SU-DHL-6 (cell line): Measurements from ENCODE around the gene MXI1.

Experiments used
- H2AFZ ChIP-seq: fragments of 200-600 bp; sonication (generic); 2 replicates; pipeline ENCODE4 v1.6.1; 2014; ENCODE audit warnings: low read depth, mild to moderate bottlenecking, moderate library complexity, mixed read lengths, antibody characterized with exemption, low read length; ENCODE audit not compliant: severe bottlenecking
- H3F3A ChIP-seq: fragments of 200-600 bp; shearing (Covaris generic); 2 replicates; pipeline ENCODE4 v1.6.0; 2016; ENCODE audit warnings: antibody characterized with exemption, mild to moderate bottlenecking; ENCODE audit not compliant: insufficient read depth
- H3K27ac ChIP-seq: fragments of 200-600 bp; sonication (generic); 2 replicates; pipeline ENCODE4 v1.5.1; 2016; ENCODE audit warnings: low read depth, mild to moderate bottlenecking, low read length, moderate library complexity, mixed read lengths
- H3K27me3 ChIP-seq: fragments of 200-600 bp; sonication (generic), shearing (Covaris generic); 2 replicates; pipeline ENCODE4 v1.6.0; 2014; ENCODE audit warnings: mild to moderate bottlenecking, low read length
- H3K36me3 ChIP-seq: fragments of 200-600 bp; sonication (generic); 2 replicates; pipeline ENCODE4 v1.6.1; 2014; ENCODE audit warnings: mild to moderate bottlenecking, low read length, mixed read lengths
- H3K4me2 ChIP-seq: fragments of 300-600, 200-600 bp; shearing (Covaris generic), sonication (generic); 2 replicates; pipeline ENCODE4 v1.6.0; 2014; ENCODE audit warnings: low read length, low read depth, mild to moderate bottlenecking; ENCODE audit not compliant: poor library complexity, severe bottlenecking
- H3K4me3 ChIP-seq: fragments of 200-600 bp; sonication (generic); 2 replicates; pipeline ENCODE4 v1.5.1; 2014; ENCODE audit warnings: antibody characterized with exemption, low read length, mild to moderate bottlenecking, mixed read lengths; ENCODE audit not compliant: insufficient read depth, poor library complexity, severe bottlenecking
- H3K79me2 ChIP-seq: fragments of 200-600 bp; sonication (generic); 2 replicates; pipeline ENCODE4 v1.6.1; 2014; ENCODE audit warnings: mild to moderate bottlenecking, low read length, moderate library complexity; ENCODE audit not compliant: insufficient read depth
- H3K9ac ChIP-seq: fragments of 200-600 bp; sonication (generic); 2 replicates; pipeline ENCODE4 v1.7.0; 2014; ENCODE audit warnings: mild to moderate bottlenecking, low read length
- H3K9me2 ChIP-seq: fragments of 200-600 bp; sonication (generic); replicated peaks from 2 replicates; pipeline ENCODE4 v1.6.1; 2014; ENCODE audit warnings: low read length; ENCODE audit not compliant: insufficient read depth
- H3K9me3 ChIP-seq: fragments of 200-600 bp; sonication (generic); 2 replicates; pipeline ENCODE4 v1.6.1; 2014; ENCODE audit warnings: low read length, mixed read lengths; ENCODE audit not compliant: insufficient read depth
- H4K20me1 ChIP-seq: fragments of 200-600 bp; sonication (generic); 2 replicates; pipeline ENCODE4 v1.6.1; 2014; ENCODE audit warnings: low read depth, mild to moderate bottlenecking, antibody characterized with exemption, low read length, moderate library complexity, mixed read lengths
- CTCF ChIP-seq: fragments of 200-600 bp; sonication (generic); IDR thresholded peaks from one replicate; pipeline ENCODE4 v1.5.1; 2017; ENCODE audit warnings: antibody characterized with exemption, mild to moderate bottlenecking, low read length, moderate library complexity; ENCODE audit not compliant: insufficient read depth, poor library complexity, severe bottlenecking
- EZH2phosphoT487 ChIP-seq: fragments of 200-600 bp; sonication (generic), shearing (Covaris generic); conservative IDR thresholded peaks from 2 replicates; pipeline ENCODE4 v1.6.1; 2018; ENCODE audit warnings: mild to moderate bottlenecking, antibody characterized with exemption, low read length, moderate library complexity, mixed read lengths

MXI1 gene

DNA sequence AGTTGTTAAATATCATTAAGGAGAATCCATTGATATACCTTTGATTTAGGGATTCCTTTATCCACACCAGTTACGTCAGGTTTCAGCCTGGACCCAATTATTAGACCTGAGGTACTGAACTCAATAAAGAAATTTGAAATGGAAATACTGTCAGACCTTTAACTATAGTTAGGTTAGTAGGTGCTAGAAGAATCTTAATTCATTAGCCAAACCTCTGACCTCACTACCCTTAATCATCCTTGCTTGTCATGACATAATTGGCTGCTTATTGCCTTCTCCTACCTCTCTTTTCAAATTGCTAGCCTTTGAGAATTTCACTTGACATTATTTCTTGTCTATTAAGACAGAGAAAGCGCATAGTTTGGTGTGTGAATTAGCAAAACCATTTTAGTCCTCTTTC is 70.2 kb downstream of the MXI1 start:
- H3K4me2 ChIP-seq: no peak overlapping the region

GRCh38 chr10:110278562-110279406 is 71.4 kb downstream of the MXI1 start:
- Histone ChIP-seq H3K9me3 (no peaks in the 10 kb centered on the region), H3K9me2 (no peaks in the 10 kb centered on the region), H3K79me2 (no peaks in the 10 kb centered on the region), H3K27ac (no peak overlapping the region), H3K4me3 (no peak overlapping the region), H3K9ac (no peak overlapping the region), H3K4me2 (no peak overlapping the region), H2AFZ (no peak overlapping the region), H4K20me1 (no peaks in the 10 kb centered on the region), H3K27me3 (no peaks in the 10 kb centered on the region), H3K36me3 (no peaks in the 10 kb centered on the region), H3F3A (peaks cover 15% of the 10 kb centered on the region; the same call in 1 of the 2 replicates)
- TF ChIP-seq CTCF: no peak
- TF ChIP-seq EZH2phosphoT487: no peak

More for the DNA sequence above, 70.2 kb downstream of the MXI1 start:
- Histone ChIP-seq H3K36me3 (no peaks in the 10 kb centered on the region), H2AFZ (no peak overlapping the region), H4K20me1 (no peaks in the 10 kb centered on the region), H3K79me2 (no peaks in the 10 kb centered on the region), H3F3A (peaks cover 15% of the 10 kb centered on the region; the same call in 1 of the 2 replicates), H3K4me3 (no peak overlapping the region), H3K27me3 (no peaks in the 10 kb centered on the region), H3K27ac (no peak overlapping the region), H3K9ac (no peak overlapping the region), H3K9me2 (no peaks in the 10 kb centered on the region), H3K9me3 (no peaks in the 10 kb centered on the region)
- no peak for TF ChIP-seq CTCF
- TF ChIP-seq EZH2phosphoT487: no peak

GRCh38 chr10:110279407-110279986 is 72.1 kb downstream of the MXI1 start:
- Histone ChIP-seq H3K9ac (no peak overlapping the region), H3K4me2 (no peak overlapping the region), H3K9me2 (no peaks in the 10 kb centered on the region), H3K27me3 (no peaks in the 10 kb centered on the region), H2AFZ (no peak overlapping the region), H3K9me3 (no peaks in the 10 kb centered on the region), H4K20me1 (no peaks in the 10 kb centered on the region), H3K27ac (no peak overlapping the region), H3F3A (peaks cover 15% of the 10 kb centered on the region; the same call in 1 of the 2 replicates), H3K79me2 (no peaks in the 10 kb centered on the region), H3K36me3 (no peaks in the 10 kb centered on the region), H3K4me3 (no peak overlapping the region)
- no peak for TF ChIP-seq EZH2phosphoT487
- TF ChIP-seq CTCF: peak; percentile 56
